ENCODE data around the gene PARD6B.
"Not testable (repeated sequence)": the region's sequence is repeated elsewhere in the genome, so short reads cannot be mapped to it uniquely, and the experiment has no call there.

PARD6B gene

GRCh38 chr20:50699688-50700087 is 31.7 kb upstream of the PARD6B start:
- H3K27ac ChIP-seq (ENCODE audit: low read length): no peak overlapping the region
- no peaks in the 10 kb centered on the region for H3K79me2 ChIP-seq (ENCODE audit: insufficient read depth, low read length)
- H3K9ac ChIP-seq (ENCODE audit: low read depth, low read length): no peak overlapping the region
- no peak overlapping the region for H3K4me3 ChIP-seq (ENCODE audit: low read depth in 1 of 2, low read length in 2 of 2)
- TF ChIP-seq CTCF (IDR thresholded peaks at IDR 0.05; ENCODE audit: borderline replicate concordance, extremely low read depth, low read length, poor library complexity, severe bottlenecking) (no peak), EZH2 (IDR thresholded peaks at IDR 0.05; ENCODE audit: borderline replicate concordance, low read depth, low read length, severe bottlenecking) (no peak)
- H3K4me2 ChIP-seq (ENCODE audit: insufficient read depth, low read length): no peak overlapping the region
- H3K36me3 ChIP-seq (ENCODE audit: insufficient read depth, low read length): no peaks in the 10 kb centered on the region
- DNase-seq (no peak), ATAC-seq (ENCODE audit: insufficient read depth, low read depth) (no peak)
- H3K9me3 ChIP-seq (ENCODE audit: insufficient read depth, low read length, severe bottlenecking): no peaks in the 10 kb centered on the region
- 0 out of 2 replicates have a peak, but pooled peaks cover 3% of the 10 kb centered on the region for H4K20me1 ChIP-seq (ENCODE audit: insufficient read depth, low read length)
- H2AFZ ChIP-seq (ENCODE audit: low read depth, low read length): no peak overlapping the region
- H3K27me3 ChIP-seq (ENCODE audit: insufficient read depth, low read length, poor library complexity): peaks cover 7% of the 10 kb centered on the region
- no peaks in the 10 kb centered on the region for H3K4me1 ChIP-seq (ENCODE audit: insufficient read depth, low read length)

DNA sequence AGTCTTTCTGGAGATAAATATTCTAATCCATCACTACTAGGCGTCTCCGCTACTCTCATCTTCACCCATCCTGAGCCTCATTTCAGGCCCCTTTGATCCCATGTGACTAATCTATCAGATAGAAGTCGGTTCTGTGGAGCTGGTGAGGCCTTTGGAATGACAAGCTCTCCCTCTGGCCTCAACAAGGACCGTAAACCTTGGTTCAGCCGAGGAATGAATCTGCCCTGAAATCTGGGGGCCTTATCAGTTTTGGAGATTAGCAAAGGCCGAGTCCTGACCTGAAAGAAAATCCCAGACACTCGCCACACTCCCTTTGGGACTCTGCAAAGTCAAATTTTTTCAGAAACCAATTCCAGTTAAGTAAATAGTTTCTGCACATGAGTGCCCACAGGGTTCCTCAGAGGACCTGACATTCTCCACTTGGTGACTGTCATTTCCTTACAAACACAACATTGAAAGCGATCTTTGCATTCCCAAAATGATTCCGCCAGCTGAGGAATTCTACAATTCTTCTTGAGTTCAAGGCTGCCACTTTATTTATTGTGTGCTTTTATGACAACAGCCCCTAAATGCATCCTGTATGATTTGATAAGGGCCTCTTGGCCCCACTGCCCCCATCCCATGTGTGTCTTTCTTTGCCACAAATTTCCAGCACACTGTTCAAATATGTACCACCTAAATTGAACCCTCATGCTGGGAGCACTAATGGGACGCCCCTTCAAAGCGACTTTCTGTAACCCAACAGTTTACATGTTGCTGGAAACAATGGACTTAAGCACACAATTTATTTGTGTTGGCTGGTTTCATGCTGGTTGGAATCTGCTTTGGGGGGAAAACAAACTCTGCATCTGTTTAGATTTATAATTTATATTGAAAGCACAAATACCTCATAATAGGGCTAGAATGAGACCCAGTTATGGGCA is 30.1 kb upstream of the PARD6B start:
- no peak overlapping the region for H3K9ac ChIP-seq (ENCODE audit: low read depth, low read length)
- H4K20me1 ChIP-seq (ENCODE audit: insufficient read depth, low read length): 0 out of 2 replicates have a peak, but pooled peaks cover 3% of the 10 kb centered on the region
- DNase-seq: no peak

DNA sequence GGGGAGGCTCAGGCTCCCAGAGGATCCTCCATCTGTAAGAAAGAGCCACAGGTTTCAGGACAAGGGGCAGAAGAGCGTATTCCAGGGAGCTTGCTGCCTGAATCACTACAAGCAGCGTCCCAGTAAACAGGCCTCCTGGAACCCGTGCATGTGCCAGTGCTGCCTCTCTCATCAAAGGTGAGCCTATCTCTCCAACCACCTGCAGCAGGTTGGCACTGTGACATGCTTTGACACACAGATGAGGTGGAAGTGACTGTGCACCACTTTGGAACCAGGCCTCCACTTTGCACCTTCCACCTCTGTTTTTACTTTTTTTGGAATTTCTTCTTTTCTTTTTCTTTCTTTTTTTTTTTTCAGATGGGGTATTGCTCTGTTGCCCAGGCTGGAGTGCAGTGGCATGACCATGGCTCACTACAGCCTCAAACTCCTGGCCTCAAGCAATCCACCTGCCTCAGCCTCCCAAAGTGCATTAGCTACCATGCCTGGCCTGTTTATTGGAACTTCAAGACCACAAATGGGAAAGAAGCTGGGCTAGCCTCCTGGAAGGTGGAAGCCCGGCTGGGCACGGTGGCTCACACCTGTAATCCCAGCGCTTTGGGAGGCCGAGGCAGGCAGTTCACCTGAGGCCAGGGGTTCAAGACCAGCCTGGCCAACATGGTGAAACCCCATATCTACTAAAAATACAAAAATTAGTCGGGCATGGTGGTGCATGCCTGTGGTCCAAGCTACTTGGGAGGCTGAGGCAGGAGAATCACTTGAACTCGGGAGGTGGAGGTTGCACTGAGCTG is 27.5 kb upstream of the PARD6B start:
- not testable (repeated sequence) for H3K79me2 ChIP-seq (ENCODE audit: insufficient read depth, low read length); H3K9ac ChIP-seq (ENCODE audit: low read depth, low read length); H3K27me3 ChIP-seq (ENCODE audit: insufficient read depth, low read length, poor library complexity); H2AFZ ChIP-seq (ENCODE audit: low read depth, low read length); H3K27ac ChIP-seq (ENCODE audit: low read length); H4K20me1 ChIP-seq (ENCODE audit: insufficient read depth, low read length); DNase-seq; ATAC-seq (ENCODE audit: insufficient read depth, low read depth); H3K4me1 ChIP-seq (ENCODE audit: insufficient read depth, low read length); H3K9me3 ChIP-seq (ENCODE audit: insufficient read depth, low read length, severe bottlenecking); H3K4me2 ChIP-seq (ENCODE audit: insufficient read depth, low read length); H3K4me3 ChIP-seq (ENCODE audit: low read depth in 1 of 2, low read length in 2 of 2); H3K36me3 ChIP-seq (ENCODE audit: insufficient read depth, low read length)

More for the DNA sequence above, 30.1 kb upstream of the PARD6B start:
- Histone ChIP-seq H3K4me3 (ENCODE audit: low read depth in 1 of 2, low read length in 2 of 2) (no peak overlapping the region), H3K27ac (ENCODE audit: low read length) (no peak overlapping the region), H3K9me3 (ENCODE audit: insufficient read depth, low read length, severe bottlenecking) (no peaks in the 10 kb centered on the region), H3K36me3 (ENCODE audit: insufficient read depth, low read length) (no peaks in the 10 kb centered on the region), H3K4me1 (ENCODE audit: insufficient read depth, low read length) (no peaks in the 10 kb centered on the region), H3K27me3 (ENCODE audit: insufficient read depth, low read length, poor library complexity) (peaks cover 2% of the 10 kb centered on the region), H3K79me2 (ENCODE audit: insufficient read depth, low read length) (no peaks in the 10 kb centered on the region), H3K4me2 (ENCODE audit: insufficient read depth, low read length) (no peak overlapping the region), H2AFZ (ENCODE audit: low read depth, low read length) (no peak overlapping the region)
- ATAC-seq (ENCODE audit: insufficient read depth, low read depth): no peak
- TF ChIP-seq EZH2 (IDR thresholded peaks at IDR 0.05; ENCODE audit: borderline replicate concordance, low read depth, low read length, severe bottlenecking) (no peak), CTCF (IDR thresholded peaks at IDR 0.05; ENCODE audit: borderline replicate concordance, extremely low read depth, low read length, poor library complexity, severe bottlenecking) (no peak)

- ATAC-seq (ENCODE audit: insufficient read depth, low read depth) (no peak), DNase-seq (no peak)
- Histone ChIP-seq H3K4me1 (ENCODE audit: insufficient read depth, low read length) (no peaks in the 10 kb centered on the region), H3K27me3 (ENCODE audit: insufficient read depth, low read length, poor library complexity) (peaks cover 2% of the 10 kb centered on the region), H3K4me2 (ENCODE audit: insufficient read depth, low read length) (no peak overlapping the region), H3K36me3 (ENCODE audit: insufficient read depth, low read length) (no peaks in the 10 kb centered on the region), H3K9me3 (ENCODE audit: insufficient read depth, low read length, severe bottlenecking) (no peaks in the 10 kb centered on the region), H3K9ac (ENCODE audit: low read depth, low read length) (no peak overlapping the region), H3K79me2 (ENCODE audit: insufficient read depth, low read length) (no peaks in the 10 kb centered on the region), H3K4me3 (ENCODE audit: low read depth in 1 of 2, low read length in 2 of 2) (no peak overlapping the region), H2AFZ (ENCODE audit: low read depth, low read length) (no peak overlapping the region), H4K20me1 (ENCODE audit: insufficient read depth, low read length) (0 out of 2 replicates have a peak, but pooled peaks cover under 1% of the 10 kb centered on the region), H3K27ac (ENCODE audit: low read length) (no peak overlapping the region)
- TF ChIP-seq EZH2 (IDR thresholded peaks at IDR 0.05; ENCODE audit: borderline replicate concordance, low read depth, low read length, severe bottlenecking): no peak
- TF ChIP-seq CTCF (IDR thresholded peaks at IDR 0.05; ENCODE audit: borderline replicate concordance, extremely low read depth, low read length, poor library complexity, severe bottlenecking): no peak
These were observed 26.9 kb upstream of the PARD6B start for GRCh38 chr20:50704514-50704913.
